Stimulated activated CD4-positive, alpha-beta T cell treated with anti-CD3 and anti-CD28 coated beads, Interleukin-1b, Interleukin-23, amount 100 ng/mL, for 24 hours (primary cell): ENCODE results near the gene F10.
"Not testable (repeated sequence)": the region's sequence is repeated elsewhere in the genome, so short reads cannot be mapped to it uniquely, and the experiment has no call there.

Source experiments
- DNase-seq, 4 experiments: peaks; one replicate each; pipeline ENCODE4 v3.0.0-alpha.2; 2020; ENCODE audit warnings: low read depth in 4 of 4, low spot score in 1 of 4

The F10 gene

GRCh38 chr13:113150550-113151365 is 28.2 kb downstream of the F10 start:
- no peak for DNase-seq

GRCh38 chr13:113151745-113152690 is 29.4 kb downstream of the F10 start:
- no peak for DNase-seq

- no peak for DNase-seq
Measured at GRCh38 chr13:113152691-113152983, 30.0 kb downstream of the F10 start.

GRCh38 chr13:113152984-113153809 is 30.6 kb downstream of the F10 start:
- no peak for DNase-seq

GRCh38 chr13:113153810-113154748 is 31.5 kb downstream of the F10 start:
- peak in 3 of 4 experiments; percentile 38 to 55 (median 52) for DNase-seq

- no peak for DNase-seq
Measured at GRCh38 chr13:113155201-113155600, 32.6 kb downstream of the F10 start.

- DNase-seq, result no peak
Measured at GRCh38 chr13:113155982-113156655, 33.5 kb downstream of the F10 start.

GRCh38 chr13:113157206-113157928 is 34.8 kb downstream of the F10 start:
- DNase-seq, result no peak

GRCh38 chr13:113157929-113158747 is 35.5 kb downstream of the F10 start, which contains the start of gene PROZ:
Gene PROZ (plus strand): TSS chr13:113158648. CDS start chr13:113158661, 13 bp downstream.
- DNase-seq, result no peak

- no peak for DNase-seq
Measured at GRCh38 chr13:113158946-113159345, 36.3 kb downstream of the F10 start.

- DNase-seq, result no peak
Measured at GRCh38 chr13:113159701-113160100, 37.1 kb downstream of the F10 start.

GRCh38 chr13:113160983-113161382 is 38.4 kb downstream of the F10 start:
- no peak for DNase-seq

- no peak for DNase-seq
Measured at GRCh38 chr13:113161433-113161832, 38.8 kb downstream of the F10 start.

- not testable (repeated sequence) for DNase-seq
Measured at GRCh38 chr13:113161975-113162374, 39.4 kb downstream of the F10 start.

GRCh38 chr13:113162783-113163685 is 40.4 kb downstream of the F10 start:
- no peak for DNase-seq

- no peak for DNase-seq
Measured at GRCh38 chr13:113164492-113164891, 41.9 kb downstream of the F10 start.

- DNase-seq, result no peak
Measured at GRCh38 chr13:113166266-113166665, 43.7 kb downstream of the F10 start.
